ENCODE measurements around the gene CDHR5.

DNA sequence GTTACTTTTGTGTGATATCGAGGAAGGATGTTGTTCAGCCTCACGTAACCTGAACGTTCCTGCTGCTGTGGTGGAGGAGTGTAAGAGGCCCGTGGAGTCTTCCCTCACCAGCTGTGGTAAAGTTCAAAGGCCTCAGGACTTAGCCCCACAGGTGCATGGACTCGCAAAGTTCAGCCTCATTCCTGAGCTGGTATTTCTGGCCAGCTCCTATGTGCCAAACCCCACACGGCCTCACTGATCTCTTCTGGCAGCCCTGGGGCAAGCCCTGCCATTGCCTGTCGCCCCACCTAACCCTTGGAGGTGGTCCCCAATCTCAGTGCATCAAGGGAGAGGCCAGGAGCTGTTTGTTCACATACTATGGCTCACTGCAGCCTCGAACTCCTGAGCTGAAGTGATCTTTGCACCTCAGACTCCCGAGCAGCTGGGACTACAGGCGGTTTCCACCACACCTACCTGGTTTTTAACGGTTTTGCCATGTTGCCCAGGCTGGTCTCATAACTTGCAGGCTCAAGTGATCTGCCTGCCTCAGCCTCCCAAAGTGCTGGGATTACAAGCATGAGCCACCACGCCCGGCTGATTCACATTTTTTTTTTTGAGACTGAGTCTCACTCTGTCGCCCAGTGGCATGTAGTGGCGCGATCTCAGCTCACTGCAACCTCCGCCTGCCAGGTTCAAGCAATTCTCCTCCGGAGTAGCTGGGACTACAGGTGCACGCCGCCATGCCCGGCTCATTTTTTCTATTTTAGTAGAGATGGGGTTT lies 46.3 kb downstream of the CDHR5 start:
- TF ChIP-seq, protein P1, sequence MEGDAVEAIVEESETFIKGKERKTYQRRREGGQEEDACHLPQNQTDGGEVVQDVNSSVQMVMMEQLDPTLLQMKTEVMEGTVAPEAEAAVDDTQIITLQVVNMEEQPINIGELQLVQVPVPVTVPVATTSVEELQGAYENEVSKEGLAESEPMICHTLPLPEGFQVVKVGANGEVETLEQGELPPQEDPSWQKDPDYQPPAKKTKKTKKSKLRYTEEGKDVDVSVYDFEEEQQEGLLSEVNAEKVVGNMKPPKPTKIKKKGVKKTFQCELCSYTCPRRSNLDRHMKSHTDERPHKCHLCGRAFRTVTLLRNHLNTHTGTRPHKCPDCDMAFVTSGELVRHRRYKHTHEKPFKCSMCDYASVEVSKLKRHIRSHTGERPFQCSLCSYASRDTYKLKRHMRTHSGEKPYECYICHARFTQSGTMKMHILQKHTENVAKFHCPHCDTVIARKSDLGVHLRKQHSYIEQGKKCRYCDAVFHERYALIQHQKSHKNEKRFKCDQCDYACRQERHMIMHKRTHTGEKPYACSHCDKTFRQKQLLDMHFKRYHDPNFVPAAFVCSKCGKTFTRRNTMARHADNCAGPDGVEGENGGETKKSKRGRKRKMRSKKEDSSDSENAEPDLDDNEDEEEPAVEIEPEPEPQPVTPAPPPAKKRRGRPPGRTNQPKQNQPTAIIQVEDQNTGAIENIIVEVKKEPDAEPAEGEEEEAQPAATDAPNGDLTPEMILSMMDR (IDR thresholded peaks at IDR 0.05), result no peak
- TF ChIP-seq POLR2A (IDR thresholded peaks at IDR 0.05), result no peak

All from vagina (tissue), 2 donors.